GM12878 (cell line): ENCODE results near the gene P3H2. TPM values are rescaled to one million over a fixed set of nuclear protein-coding genes. Genes with fewer than 3 reads are reported as not detected.

ENCODE experiments used
- ATAC-seq: fragments of 200-7000 bp; cut with Tn5 transposase; 3 replicates; pipeline ENCODE4 v1.9.1; 2020; ENCODE audit warnings: mild to moderate bottlenecking, moderate library complexity
- BruUV-seq: library from RNA; stranded (reverse); fragments of 400-500 nt; replicated peaks from 2 replicates; lab custom pipeline; 2021; lab: Mats Ljungman, UMichigan
- CTCF ChIA-PET: fragments of 300-600 bp; sonication (Branson Sonifier 250); formaldehyde crosslinking; extraction: SDS; loops from one replicate; lab custom pipeline; 2021; ENCODE audit warnings: inconsistent platforms; lab: Yijun Ruan, JAX
- POLR2A ChIA-PET: fragments of 350-600 bp; formaldehyde crosslinking; extraction: SDS; loops from one replicate; lab custom pipeline; 2021; ENCODE audit warnings: inconsistent platforms; lab: Charles Lee
- RAD21 ChIA-PET: fragments of 300-600 bp; sonication (Branson Sonifier 250); formaldehyde crosslinking; loops from one replicate; lab custom pipeline; 2023; ENCODE audit warnings: antibody characterized with exemption; ENCODE audit not compliant: unreplicated experiment; lab: Charles Lee
- SMC1A ChIA-PET: fragments of 300-600 bp; sonication (Branson Sonifier 250); formaldehyde crosslinking; loops from one replicate; lab custom pipeline; 2023; ENCODE audit not compliant: unreplicated experiment, uncharacterized antibody; lab: Charles Lee
- DNase-seq: peaks from one replicate; pipeline ENCODE4 v3.0.0-alpha.2; 2011; ENCODE audit warnings: low read depth, low spot score
- FAIRE-seq: peaks from 3 replicates; lab custom pipeline; 2011; peaks lifted over from hg19 to GRCh38; lab: Jason Lieb, UNC
- H2AFZ ChIP-seq: 2 replicates; pipeline ENCODE4 v1.6.0; 2011; ENCODE audit warnings: low read depth, low read length, control low read depth; ENCODE audit not compliant: control insufficient read depth
- H3K27ac ChIP-seq: 2 replicates; pipeline ENCODE4 v1.5.1; 2011; ENCODE audit warnings: control low read depth; ENCODE audit not compliant: control insufficient read depth, insufficient read depth
- H3K27me3 ChIP-seq, 2 experiments: replicated peaks in 1 of 2; 2 replicates each; pipeline versions ENCODE4 v1.6.0 to v1.6.1; 2011; ENCODE audit warnings: low read length in 1 of 2; ENCODE audit not compliant: control insufficient read depth in 2 of 2, insufficient read depth in 2 of 2
- H3K36me3 ChIP-seq, 2 experiments: 2 replicates each; pipeline ENCODE4 v1.5.1; 2011; ENCODE audit warnings: low read length in 1 of 2; ENCODE audit not compliant: control insufficient read depth in 2 of 2, insufficient read depth in 2 of 2
- H3K4me1 ChIP-seq: 2 replicates; pipeline ENCODE4 v1.6.1; 2011; ENCODE audit warnings: mild to moderate bottlenecking, low read length, moderate library complexity, mixed read lengths; ENCODE audit not compliant: control insufficient read depth, insufficient read depth
- H3K4me2 ChIP-seq: 2 replicates; pipeline ENCODE4 v1.6.0; 2011; ENCODE audit warnings: control low read depth; ENCODE audit not compliant: control insufficient read depth, insufficient read depth
- H3K4me3 ChIP-seq: fragments of 200-600 bp; sonication (generic); 2 replicates; pipeline ENCODE4 v1.5.1; 2016
- H3K79me2 ChIP-seq: 2 replicates; pipeline ENCODE4 v1.6.0; 2011; ENCODE audit warnings: low read length; ENCODE audit not compliant: control insufficient read depth, insufficient read depth
- H3K9ac ChIP-seq: 2 replicates; pipeline ENCODE4 v1.8.0; 2011; ENCODE audit warnings: low read length, control low read depth, mixed read lengths; ENCODE audit not compliant: control insufficient read depth, insufficient read depth
- H3K9me3 ChIP-seq: replicated peaks from 3 replicates; pipeline ENCODE4 v1.5.1; 2011; ENCODE audit warnings: mild to moderate bottlenecking, low read length; ENCODE audit not compliant: control insufficient read depth, insufficient read depth
- H4K20me1 ChIP-seq: 2 replicates; pipeline ENCODE4 v1.6.0; 2011; ENCODE audit not compliant: control insufficient read depth, insufficient read depth
- BACH1 ChIP-seq: fragments of 450-650 bp; IDR thresholded peaks from 2 replicates; pipeline ENCODE4 v1.6.1; 2017; ENCODE audit warnings: mild to moderate bottlenecking, borderline replicate concordance
- CBX3 ChIP-seq: fragments of 200-600 bp; sonication (generic); IDR thresholded peaks from 2 replicates; pipeline ENCODE4 v1.6.1; 2016; ENCODE audit warnings: low read depth, borderline replicate concordance
- CHD1 ChIP-seq: IDR thresholded peaks from 2 replicates; pipeline ENCODE4 v1.6.1; 2012; ENCODE audit warnings: low read depth, low read length, improper control_type of control experiment
- HDGF ChIP-seq: fragments of 450-650 bp; IDR thresholded peaks from 2 replicates; pipeline ENCODE4 v1.6.1; 2016; ENCODE audit warnings: antibody characterized with exemption
- JUND ChIP-seq: IDR thresholded peaks from 2 replicates; pipeline ENCODE4 v1.6.1; 2012; ENCODE audit warnings: low read depth, mild to moderate bottlenecking, low read length, improper control_type of control experiment, moderate library complexity
- NFYB ChIP-seq: IDR thresholded peaks from 2 replicates; pipeline ENCODE4 v1.6.1; 2011; ENCODE audit warnings: low read depth, mild to moderate bottlenecking, low read length, improper control_type of control experiment, moderate library complexity; ENCODE audit not compliant: insufficient read depth
- RAD51 ChIP-seq: fragments of 450-650 bp; IDR thresholded peaks from 2 replicates; pipeline ENCODE4 v1.6.1; 2016; ENCODE audit warnings: moderate library complexity, mild to moderate bottlenecking, inconsistent platforms
- RB1 ChIP-seq: fragments of 450-650 bp; formaldehyde crosslinking; IDR thresholded peaks from 2 replicates; pipeline ENCODE4 v1.6.1; 2017; ENCODE audit warnings: mild to moderate bottlenecking, borderline replicate concordance
- RELA ChIP-seq: fragments of 450-650 bp; IDR thresholded peaks from 2 replicates; pipeline ENCODE4 v1.8.0; 2014; ENCODE audit warnings: borderline replicate concordance; ENCODE audit not compliant: partially characterized antibody
- SUPT20H ChIP-seq: IDR thresholded peaks from 2 replicates; pipeline ENCODE4 v1.6.1; 2011; ENCODE audit warnings: low read depth, mild to moderate bottlenecking, low read length, moderate library complexity, borderline replicate concordance; ENCODE audit not compliant: control insufficient read depth
- SUZ12 ChIP-seq: fragments of 200-600 bp; sonication (generic); IDR thresholded peaks from one replicate; pipeline ENCODE4 v1.6.1; 2018; ENCODE audit warnings: antibody characterized with exemption, mild to moderate bottlenecking; ENCODE audit not compliant: unreplicated experiment
- TBL1XR1 ChIP-seq: IDR thresholded peaks from 2 replicates; pipeline ENCODE4 v1.6.1; 2012; ENCODE audit warnings: low read depth, low read length, improper control_type of control experiment
- USF2 ChIP-seq: IDR thresholded peaks from 2 replicates; pipeline ENCODE4 v1.6.1; 2011; ENCODE audit warnings: low read depth, low read length, improper control_type of control experiment, borderline replicate concordance
- WRNIP1 ChIP-seq: IDR thresholded peaks from 2 replicates; pipeline ENCODE4 v1.6.1; 2011; ENCODE audit warnings: low read depth, low read length, improper control_type of control experiment, borderline replicate concordance
- WGBS: methylation state at CpG from one replicate; pipeline ENCODE4 v1.1.6; 2016; ENCODE audit warnings: low lambda C conversion rate; ENCODE audit not compliant: insufficient replicate concordance, insufficient coverage; ENCODE audit errors: missing lambda C conversion rate; 5-methylcytosine and 5-hydroxymethylcytosine counted together
- in situ Hi-C: fragments of 300-500 bp; cut with MboI; formaldehyde crosslinking; loops from 9 replicates; pipeline ENCODE4 v1.14.3; 2018; ENCODE audit warnings: mixed read lengths
- intact Hi-C: fragments of 100-400 bp; cut with micrococcal nuclease; formaldehyde crosslinking; loops from one replicate; pipeline ENCODE4 v1.14.2; 2022; ENCODE audit not compliant: unreplicated experiment
- polyA plus RNA-seq, 11 experiments: library from polyadenylated mRNA; depleted of rRNA in 4 of 11; unstranded in 6 of 11; stranded (reverse) in 5 of 11; fragments of >200 nt; fragmentation: Nextera tagmentation in 4 of 11; fragmentation: Illumina TruSeq in 1 of 11; extraction: Ambion mirVana in 4 of 11; extraction: Trizol in 1 of 11; gene quantifications; 1 replicate in 1 of 11; 2 replicates in 10 of 11; pipeline versions ENCODE4 v1.2.1 to v1.2.3, GENCODE V29; 2011 to 2016; ENCODE audit warnings: inconsistent platforms in 2 of 11, missing spikeins in 2 of 11, low read depth in 1 of 11
- total RNA-seq, 4 experiments: library from RNA; depleted of rRNA in 3 of 4; stranded (reverse); fragments of >200 nt in 3 of 4; fragmentation: Illumina TruSeq in 1 of 4; extraction: Trizol in 1 of 4; gene quantifications; 2 replicates each; pipeline versions ENCODE4 v1.2.1 to v1.2.3, GENCODE V29; 2013 to 2021
- TF ChIP-seq, protein P1 (sequence below): IDR thresholded peaks from 2 replicates; pipeline ENCODE4 v1.6.1; 2012; ENCODE audit warnings: mild to moderate bottlenecking, low read depth, low read length
- TF ChIP-seq, protein P2 (sequence below): IDR thresholded peaks from 2 replicates; pipeline ENCODE4 v1.6.1; 2012; ENCODE audit warnings: low read length, inconsistent platforms
- TF ChIP-seq, protein P3 (sequence below): fragments of 150-350 bp; IDR thresholded peaks from 2 replicates; pipeline ENCODE4 v1.6.1; 2014; ENCODE audit warnings: mild to moderate bottlenecking, low read depth, low read length

Gene P3H2
- total and polyA plus RNA-seq, 10 of the 15 experiments (the other 5 are each of a cell fraction or from before 2014, with no cell fraction given) = 27.0 to 97.6 (median 83.2) TPM

- BruUV-seq = no TSS peak
- CTCF ChIA-PET = no interaction called here
- no peaks in the 10 kb centered on the region for H3K27me3 ChIP-seq
- H2AFZ ChIP-seq = no peak overlapping the region
- ATAC-seq (peak; percentile 84), DNase-seq (peak; percentile 59), FAIRE-seq (peak; percentile 31)
- 0 out of 2 replicates have a peak overlapping the region, but pooled peaks have one; percentile 13 for H3K4me2 ChIP-seq
- no peaks in the 10 kb centered on the region for H3K9me3 ChIP-seq
- in situ Hi-C loops = no loop called here
- H3K27ac ChIP-seq = 0 out of 2 replicates have a peak overlapping the region, but pooled peaks have one; percentile 18
- no peaks in the 10 kb centered on the region for H3K4me1 ChIP-seq
- RAD21 ChIA-PET = interaction anchor here (1.1 to 1.6 kb wide), 4 partner anchors 11 to 119 kb away, joined by 3 to 5 read pairs (median 3); no protein-coding TSS in a partner anchor
- SMC1A ChIA-PET = interaction anchor here (1.0 to 1.7 kb wide), 6 partner anchors 9 to 228 kb away, joined by 3 to 5 read pairs (median 3); no protein-coding TSS in a partner anchor
- no peaks in the 10 kb centered on the region for H4K20me1 ChIP-seq
- 7% methylated on average over 4 of the region's 4 CpGs for WGBS
- POLR2A ChIA-PET = interaction anchor here (1.4 kb wide), 1 partner anchor 16 kb away, joined by 3 read pairs; no protein-coding TSS in a partner anchor
- peaks cover 5% of the 10 kb centered on the region for H3K79me2 ChIP-seq
- H3K36me3 ChIP-seq = no peaks in the 10 kb centered on the region
- no peak overlapping the region for H3K4me3 ChIP-seq
- no peak overlapping the region for H3K9ac ChIP-seq
- intact Hi-C loops = no loop called here
- TF ChIP-seq, protein P1, sequence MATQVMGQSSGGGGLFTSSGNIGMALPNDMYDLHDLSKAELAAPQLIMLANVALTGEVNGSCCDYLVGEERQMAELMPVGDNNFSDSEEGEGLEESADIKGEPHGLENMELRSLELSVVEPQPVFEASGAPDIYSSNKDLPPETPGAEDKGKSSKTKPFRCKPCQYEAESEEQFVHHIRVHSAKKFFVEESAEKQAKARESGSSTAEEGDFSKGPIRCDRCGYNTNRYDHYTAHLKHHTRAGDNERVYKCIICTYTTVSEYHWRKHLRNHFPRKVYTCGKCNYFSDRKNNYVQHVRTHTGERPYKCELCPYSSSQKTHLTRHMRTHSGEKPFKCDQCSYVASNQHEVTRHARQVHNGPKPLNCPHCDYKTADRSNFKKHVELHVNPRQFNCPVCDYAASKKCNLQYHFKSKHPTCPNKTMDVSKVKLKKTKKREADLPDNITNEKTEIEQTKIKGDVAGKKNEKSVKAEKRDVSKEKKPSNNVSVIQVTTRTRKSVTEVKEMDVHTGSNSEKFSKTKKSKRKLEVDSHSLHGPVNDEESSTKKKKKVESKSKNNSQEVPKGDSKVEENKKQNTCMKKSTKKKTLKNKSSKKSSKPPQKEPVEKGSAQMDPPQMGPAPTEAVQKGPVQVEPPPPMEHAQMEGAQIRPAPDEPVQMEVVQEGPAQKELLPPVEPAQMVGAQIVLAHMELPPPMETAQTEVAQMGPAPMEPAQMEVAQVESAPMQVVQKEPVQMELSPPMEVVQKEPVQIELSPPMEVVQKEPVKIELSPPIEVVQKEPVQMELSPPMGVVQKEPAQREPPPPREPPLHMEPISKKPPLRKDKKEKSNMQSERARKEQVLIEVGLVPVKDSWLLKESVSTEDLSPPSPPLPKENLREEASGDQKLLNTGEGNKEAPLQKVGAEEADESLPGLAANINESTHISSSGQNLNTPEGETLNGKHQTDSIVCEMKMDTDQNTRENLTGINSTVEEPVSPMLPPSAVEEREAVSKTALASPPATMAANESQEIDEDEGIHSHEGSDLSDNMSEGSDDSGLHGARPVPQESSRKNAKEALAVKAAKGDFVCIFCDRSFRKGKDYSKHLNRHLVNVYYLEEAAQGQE = 0 out of 2 replicates have a peak, but pooled peaks have one; percentile 24
- TF ChIP-seq WRNIP1 (no peak), RELA (no peak), RB1 (no peak), JUND (0 out of 2 replicates have a peak, but pooled peaks have one; percentile 10), USF2 (no peak), CHD1 (no peak), BACH1 (peak; percentile 50; the same call in 1 of the 2 replicates), SUPT20H (no peak), HDGF (no peak), TBL1XR1 (peak; percentile 70; the same call in 1 of the 2 replicates), NFYB (0 out of 2 replicates have a peak, but pooled peaks have one; percentile 22), CBX3 (no peak), RAD51 (peak; percentile 23; the same call in 1 of the 2 replicates), SUZ12 (no peak)
- TF ChIP-seq, protein P2, sequence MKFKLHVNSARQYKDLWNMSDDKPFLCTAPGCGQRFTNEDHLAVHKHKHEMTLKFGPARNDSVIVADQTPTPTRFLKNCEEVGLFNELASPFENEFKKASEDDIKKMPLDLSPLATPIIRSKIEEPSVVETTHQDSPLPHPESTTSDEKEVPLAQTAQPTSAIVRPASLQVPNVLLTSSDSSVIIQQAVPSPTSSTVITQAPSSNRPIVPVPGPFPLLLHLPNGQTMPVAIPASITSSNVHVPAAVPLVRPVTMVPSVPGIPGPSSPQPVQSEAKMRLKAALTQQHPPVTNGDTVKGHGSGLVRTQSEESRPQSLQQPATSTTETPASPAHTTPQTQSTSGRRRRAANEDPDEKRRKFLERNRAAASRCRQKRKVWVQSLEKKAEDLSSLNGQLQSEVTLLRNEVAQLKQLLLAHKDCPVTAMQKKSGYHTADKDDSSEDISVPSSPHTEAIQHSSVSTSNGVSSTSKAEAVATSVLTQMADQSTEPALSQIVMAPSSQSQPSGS = peak; percentile 82
- TF ChIP-seq, protein P3, sequence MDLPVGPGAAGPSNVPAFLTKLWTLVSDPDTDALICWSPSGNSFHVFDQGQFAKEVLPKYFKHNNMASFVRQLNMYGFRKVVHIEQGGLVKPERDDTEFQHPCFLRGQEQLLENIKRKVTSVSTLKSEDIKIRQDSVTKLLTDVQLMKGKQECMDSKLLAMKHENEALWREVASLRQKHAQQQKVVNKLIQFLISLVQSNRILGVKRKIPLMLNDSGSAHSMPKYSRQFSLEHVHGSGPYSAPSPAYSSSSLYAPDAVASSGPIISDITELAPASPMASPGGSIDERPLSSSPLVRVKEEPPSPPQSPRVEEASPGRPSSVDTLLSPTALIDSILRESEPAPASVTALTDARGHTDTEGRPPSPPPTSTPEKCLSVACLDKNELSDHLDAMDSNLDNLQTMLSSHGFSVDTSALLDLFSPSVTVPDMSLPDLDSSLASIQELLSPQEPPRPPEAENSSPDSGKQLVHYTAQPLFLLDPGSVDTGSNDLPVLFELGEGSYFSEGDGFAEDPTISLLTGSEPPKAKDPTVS = no peak
Observed at GRCh38 chr3:190089711-190090110, 31.0 kb downstream of the P3H2 start.
